Neutrophil (primary cell): Measurements from ENCODE around the gene PPP2R5C.

ENCODE experiments used
- H3K27ac ChIP-seq: fragments of 200-600 bp; sonication (generic); 2 replicates; pipeline ENCODE4 v1.5.1; 2016; ENCODE audit warnings: mild to moderate bottlenecking, moderate library complexity
- H3K27me3 ChIP-seq: fragments of 200-600 bp; sonication (generic); 2 replicates; pipeline ENCODE4 v1.6.0; 2016; ENCODE audit warnings: mild to moderate bottlenecking
- H3K36me3 ChIP-seq: fragments of 200-600 bp; sonication (generic); 2 replicates; pipeline ENCODE4 v1.5.1; 2017
- H3K4me1 ChIP-seq, 2 experiments: fragments of 200-600 bp in 1 of 2; sonication (generic) in 1 of 2; 1 replicate in 1 of 2; 2 replicates in 1 of 2; pipeline versions ENCODE4 v1.5.1 to v1.6.1; 2013 to 2016; ENCODE audit warnings: low read depth in 1 of 2, low read length in 1 of 2, mild to moderate bottlenecking in 1 of 2, moderate library complexity in 1 of 2; ENCODE audit not compliant: control insufficient read depth in 1 of 2, insufficient read depth in 1 of 2
- H3K4me3 ChIP-seq, 2 experiments: fragments of 200-600 bp in 1 of 2; sonication (generic) in 1 of 2; 1 replicate in 1 of 2; 2 replicates in 1 of 2; pipeline ENCODE4 v1.5.1; 2013 to 2016; ENCODE audit warnings: low read depth in 1 of 2, low read length in 1 of 2, mild to moderate bottlenecking in 1 of 2, moderate library complexity in 1 of 2
- H3K9me3 ChIP-seq: fragments of 200-600 bp; sonication (generic); 2 replicates; pipeline ENCODE4 v1.5.1; 2016
- TF ChIP-seq, protein P1 (sequence below): fragments of 200-600 bp; sonication (generic); IDR thresholded peaks from 2 replicates; pipeline ENCODE4 v1.5.1; 2016; ENCODE audit warnings: antibody characterized with exemption

Gene PPP2R5C

DNA sequence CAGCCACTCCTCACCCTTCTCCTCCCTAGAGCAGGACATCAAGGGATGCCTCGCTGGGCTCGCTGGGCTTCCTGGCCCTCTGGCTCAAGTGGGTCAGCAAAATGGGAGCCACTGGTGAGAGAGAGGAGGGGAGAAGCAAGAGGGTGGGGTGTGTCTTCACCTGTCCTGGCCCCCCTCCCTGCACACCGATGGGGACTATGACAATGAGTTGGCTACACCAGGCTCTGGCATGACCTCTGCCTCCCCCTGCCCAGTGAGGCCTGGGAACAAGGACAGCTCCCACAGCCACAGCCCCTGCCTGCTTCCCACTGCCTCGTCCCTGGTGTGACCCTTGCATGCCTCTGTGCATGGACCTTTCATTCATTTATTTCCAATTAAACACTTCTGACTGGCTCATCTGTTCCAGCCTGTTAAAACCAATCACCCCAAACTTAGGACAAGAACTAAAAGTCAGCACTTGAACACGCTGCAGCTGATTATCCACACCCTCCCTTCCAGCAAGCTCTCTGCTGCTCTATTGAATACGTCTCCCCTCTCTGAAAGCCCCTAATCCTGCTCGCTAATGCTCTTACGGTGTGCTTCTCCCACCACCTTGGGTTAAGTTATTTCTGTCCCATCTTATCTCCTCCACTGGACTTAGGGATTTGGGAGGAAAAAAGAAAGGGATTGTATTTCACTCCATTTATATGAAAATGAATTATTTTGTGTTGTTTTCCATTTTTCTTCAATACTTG, 5.8 kb upstream of the PPP2R5C start:
- Histone ChIP-seq H3K27ac (no peak overlapping the region), H3K27me3 (peaks cover 91% of the 10 kb centered on the region), H3K4me1 (peaks cover 6% of the 10 kb centered on the region in 2 experiments), H3K9me3 (no peaks in the 10 kb centered on the region), H3K36me3 (no peaks in the 10 kb centered on the region), H3K4me3 (no peak overlapping the region)
- TF ChIP-seq, protein P1, sequence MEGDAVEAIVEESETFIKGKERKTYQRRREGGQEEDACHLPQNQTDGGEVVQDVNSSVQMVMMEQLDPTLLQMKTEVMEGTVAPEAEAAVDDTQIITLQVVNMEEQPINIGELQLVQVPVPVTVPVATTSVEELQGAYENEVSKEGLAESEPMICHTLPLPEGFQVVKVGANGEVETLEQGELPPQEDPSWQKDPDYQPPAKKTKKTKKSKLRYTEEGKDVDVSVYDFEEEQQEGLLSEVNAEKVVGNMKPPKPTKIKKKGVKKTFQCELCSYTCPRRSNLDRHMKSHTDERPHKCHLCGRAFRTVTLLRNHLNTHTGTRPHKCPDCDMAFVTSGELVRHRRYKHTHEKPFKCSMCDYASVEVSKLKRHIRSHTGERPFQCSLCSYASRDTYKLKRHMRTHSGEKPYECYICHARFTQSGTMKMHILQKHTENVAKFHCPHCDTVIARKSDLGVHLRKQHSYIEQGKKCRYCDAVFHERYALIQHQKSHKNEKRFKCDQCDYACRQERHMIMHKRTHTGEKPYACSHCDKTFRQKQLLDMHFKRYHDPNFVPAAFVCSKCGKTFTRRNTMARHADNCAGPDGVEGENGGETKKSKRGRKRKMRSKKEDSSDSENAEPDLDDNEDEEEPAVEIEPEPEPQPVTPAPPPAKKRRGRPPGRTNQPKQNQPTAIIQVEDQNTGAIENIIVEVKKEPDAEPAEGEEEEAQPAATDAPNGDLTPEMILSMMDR = no peak

DNA sequence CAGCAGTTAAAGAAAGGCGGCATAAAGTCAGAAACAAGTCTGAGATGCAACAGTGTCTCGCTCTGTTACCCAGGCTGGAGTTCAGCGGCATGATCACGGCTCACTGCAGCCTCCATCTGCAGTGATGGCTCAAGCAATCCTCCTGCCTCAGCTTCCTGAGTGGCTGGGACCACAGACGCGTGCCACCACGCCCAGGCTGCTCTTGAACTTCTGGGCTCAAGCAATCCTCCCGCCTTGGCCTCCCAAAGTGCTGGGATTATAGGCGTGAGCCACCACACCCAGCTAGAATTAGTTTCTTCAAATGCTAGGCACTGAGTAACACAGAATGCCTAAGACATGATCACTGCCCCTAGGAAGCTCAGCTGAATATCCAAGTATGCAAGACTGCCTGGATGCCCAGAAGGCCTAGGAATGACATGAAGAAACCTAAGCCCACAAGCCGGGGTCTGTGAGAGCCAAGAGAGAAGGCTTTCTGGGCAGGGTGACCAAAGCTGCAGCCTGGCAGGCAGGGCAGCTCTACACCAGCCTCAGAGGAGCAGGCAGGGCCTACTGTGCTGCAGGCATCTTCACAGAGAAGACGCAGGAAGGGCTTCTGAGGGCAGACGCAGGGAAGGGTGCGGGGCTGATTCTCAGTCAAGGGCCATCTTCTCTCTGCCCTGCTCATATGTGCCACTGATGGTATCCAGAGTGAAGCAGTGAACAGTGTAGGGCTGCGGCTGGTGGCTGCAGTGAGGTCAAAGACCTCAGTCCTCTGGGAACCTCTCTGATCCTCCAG, 4.3 kb upstream of the PPP2R5C start:
- H3K9me3 ChIP-seq = no peaks in the 10 kb centered on the region
- no peaks in the 10 kb centered on the region for H3K36me3 ChIP-seq
- TF ChIP-seq, protein P1 = no peak
- no peak overlapping the region for H3K27ac ChIP-seq
- peaks cover 80% of the 10 kb centered on the region for H3K27me3 ChIP-seq
- H3K4me1 ChIP-seq = peaks cover 8 to 9% of the 10 kb centered on the region in 2 experiments
- no peak overlapping the region for H3K4me3 ChIP-seq

DNA sequence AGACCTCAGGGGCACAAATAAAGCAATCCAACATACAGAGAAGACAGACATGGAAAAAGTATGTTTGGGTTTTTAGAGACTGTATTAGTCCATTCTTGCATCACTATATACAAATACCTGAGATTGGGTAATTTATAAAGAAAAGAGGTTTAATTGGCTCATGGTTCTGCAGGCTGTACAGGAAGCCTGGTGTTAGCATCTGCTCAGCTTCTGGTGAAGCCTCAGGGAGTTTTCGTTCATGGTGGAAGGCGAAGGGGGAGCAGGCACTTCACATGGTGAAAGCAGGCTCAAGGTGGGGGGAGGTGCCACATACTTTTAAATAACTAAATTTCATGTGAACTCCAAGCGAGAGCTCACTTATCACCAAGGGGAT, 3.7 kb upstream of the PPP2R5C start:
- Histone ChIP-seq H3K9me3 (no peaks in the 10 kb centered on the region), H3K36me3 (no peaks in the 10 kb centered on the region), H3K27me3 (peaks cover 80% of the 10 kb centered on the region), H3K4me3 (no peak overlapping the region), H3K4me1 (peaks cover 14% of the 10 kb centered on the region in 2 experiments), H3K27ac (no peak overlapping the region)
- TF ChIP-seq, protein P1 = no peak

DNA sequence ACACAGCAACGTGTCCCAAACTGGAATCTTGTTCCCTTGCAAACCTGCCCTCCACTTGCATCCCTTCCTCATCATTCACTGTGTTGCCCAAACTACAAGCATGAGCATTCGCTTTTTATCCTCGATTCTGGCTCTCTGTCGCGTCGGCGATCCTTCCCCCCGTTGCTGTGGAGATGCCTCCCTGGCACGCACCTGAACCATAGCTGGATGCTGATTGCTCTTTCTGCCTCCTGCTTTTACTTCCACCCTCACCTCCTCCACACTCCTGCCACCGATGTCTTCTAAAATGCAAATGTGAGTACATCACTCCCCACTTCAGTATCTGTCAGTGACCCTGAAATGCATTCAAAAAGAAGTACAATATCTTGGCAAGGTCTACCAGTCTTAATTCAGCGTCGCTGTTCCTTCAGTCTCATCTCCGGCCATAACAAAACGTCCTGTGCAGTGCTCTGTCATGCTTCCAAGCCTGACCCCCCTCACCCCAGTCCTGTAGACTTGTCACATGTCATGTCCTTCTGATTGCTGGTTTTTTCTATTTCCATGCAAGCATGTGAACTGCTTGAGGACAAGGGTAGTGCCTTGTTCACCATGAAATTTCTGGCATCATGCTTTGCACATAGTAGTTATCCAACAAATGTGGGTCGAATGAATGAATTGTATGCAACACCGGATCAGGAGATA, 2.5 kb upstream of the PPP2R5C start:
- Histone ChIP-seq H3K4me1 (peaks cover 14 to 15% of the 10 kb centered on the region in 2 experiments), H3K27ac (no peak overlapping the region), H3K9me3 (no peaks in the 10 kb centered on the region), H3K4me3 (no peak overlapping the region), H3K27me3 (peaks cover 80% of the 10 kb centered on the region), H3K36me3 (peaks cover 8% of the 10 kb centered on the region)
- TF ChIP-seq, protein P1 = no peak

DNA sequence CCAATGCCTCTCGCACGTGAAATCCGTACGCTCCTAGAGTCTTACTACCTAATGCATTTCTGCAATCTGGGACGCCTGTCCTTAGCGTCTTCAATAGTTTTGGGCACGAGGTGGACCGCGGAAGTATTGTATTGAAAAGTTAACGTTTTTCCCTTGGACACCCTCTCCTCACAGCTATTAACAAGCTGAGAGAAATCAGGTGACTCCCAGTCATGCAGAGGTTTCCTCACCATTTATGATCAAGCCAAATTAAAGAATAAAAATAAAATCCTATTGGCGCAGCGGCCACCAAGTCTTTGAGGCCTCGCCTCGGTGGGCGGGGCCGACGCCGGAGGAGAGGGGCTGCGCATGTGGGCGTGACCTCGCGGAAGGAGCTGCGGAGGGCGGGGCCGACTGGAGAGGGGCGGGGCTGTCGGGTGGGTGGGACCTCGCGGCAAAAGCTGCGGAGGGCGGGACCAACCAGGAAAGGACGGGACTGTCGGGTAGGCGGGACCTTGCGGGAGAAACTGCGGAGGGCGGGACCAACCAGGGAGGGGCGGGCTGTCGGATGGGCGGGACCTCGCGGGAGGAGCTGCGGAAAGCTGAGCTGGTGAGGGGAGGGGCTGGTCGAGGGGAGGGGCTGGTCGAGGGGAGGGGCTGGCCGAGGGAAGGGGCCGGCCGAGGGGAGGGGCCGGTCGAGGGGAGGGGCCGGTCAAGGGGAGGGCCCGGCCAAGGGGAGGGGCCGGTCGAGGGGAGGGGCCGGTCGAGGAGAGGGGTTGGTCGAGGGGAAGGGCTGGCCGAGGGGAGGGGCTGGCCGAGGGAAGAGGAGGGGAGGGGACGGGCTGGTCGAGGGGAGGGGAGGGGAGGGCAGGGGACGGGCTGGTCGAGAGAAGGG, 1.1 kb upstream of the PPP2R5C start:
- Histone ChIP-seq H3K4me1 (peaks cover 14 to 15% of the 10 kb centered on the region in 2 experiments), H3K9me3 (no peaks in the 10 kb centered on the region), H3K36me3 (peaks cover 18% of the 10 kb centered on the region), H3K27me3 (peaks cover 76% of the 10 kb centered on the region), H3K27ac (peak overlapping the region; percentile 97), H3K4me3 (peak overlapping the region; percentile 79 to 99)
- TF ChIP-seq, protein P1 = peak; percentile 31
